ENCODE measurements around the gene CDC25C. TPM values are rescaled to one million over a fixed set of nuclear protein-coding genes. Genes with fewer than 3 reads are reported as not detected.

CDC25C gene
- total RNA-seq, 1 experiment from 2014 or later = 14.7 TPM

DNA sequence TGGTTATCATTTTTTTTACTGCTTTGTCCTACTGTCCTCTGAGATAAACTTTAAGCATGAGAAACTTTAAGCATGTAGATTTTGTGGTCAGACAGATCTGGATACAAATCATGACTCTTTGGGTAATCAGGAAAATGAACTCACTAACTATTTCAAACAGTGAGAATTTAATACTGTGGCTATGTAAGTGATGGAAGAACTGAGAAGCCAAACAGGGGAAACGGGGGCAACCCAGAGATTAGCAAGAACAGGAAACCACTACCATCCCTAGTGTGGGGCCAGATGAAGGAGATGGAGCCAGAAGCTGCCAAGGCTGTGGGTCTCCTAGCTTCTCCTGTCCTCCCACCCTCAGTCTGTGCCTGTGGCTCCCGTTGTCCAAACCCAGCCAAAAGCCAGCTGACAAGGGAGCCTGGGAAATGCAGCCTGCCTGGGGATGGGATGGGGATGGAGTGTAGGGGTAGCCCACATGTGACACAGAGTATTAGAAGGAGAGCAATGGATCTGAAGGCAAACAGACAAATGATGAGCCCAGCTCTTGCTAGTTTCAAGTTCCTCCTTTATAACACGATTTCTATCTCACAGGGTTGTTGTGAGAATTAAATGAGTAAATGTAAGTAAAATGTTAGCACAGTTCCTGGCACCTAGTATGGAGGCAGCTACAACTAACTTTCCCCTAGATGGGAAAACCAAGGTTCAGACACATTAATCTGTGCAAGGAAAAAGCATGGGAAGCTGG, 90.8 kb downstream of the CDC25C start:
- intact Hi-C loops (cut with micrococcal nuclease) = no loop called here

DNA sequence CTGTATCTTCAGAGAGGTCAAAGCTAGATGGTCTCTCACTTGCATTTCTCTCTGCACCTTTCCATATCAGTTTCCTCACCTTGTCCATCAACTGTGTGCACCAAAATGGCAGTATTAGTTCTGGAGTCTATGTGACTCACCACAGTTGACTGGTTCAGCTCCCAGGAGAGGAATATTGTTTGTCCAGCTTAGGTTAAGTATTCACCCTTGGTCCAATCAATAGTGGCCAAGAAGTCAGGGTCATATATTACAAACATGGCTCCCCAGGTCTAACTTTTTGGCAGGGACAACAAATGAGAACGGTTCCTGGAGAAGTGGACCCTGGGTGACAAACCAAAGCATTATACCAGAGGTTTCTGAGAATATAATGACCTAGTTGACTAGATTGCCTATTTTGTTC, 93.6 kb downstream of the CDC25C start:
- H3K9me2 ChIP-seq (replicated peaks; ENCODE audit: low read length) = no peaks in the 10 kb centered on the region
- ChIA-PET CTCF (no interaction called here), POLR2A (ENCODE audit: unreplicated experiment) (no interaction called here)
- H2AFZ ChIP-seq (ENCODE audit: low read length) = no peak overlapping the region
- no peak for ATAC-seq
- no peak overlapping the region for H3K4me3 ChIP-seq (ENCODE audit: low read length)
- H3K4me2 ChIP-seq (ENCODE audit: low read length) = no peak overlapping the region
- H3K79me2 ChIP-seq (ENCODE audit: low read length) = no peaks in the 10 kb centered on the region
- no peaks in the 10 kb centered on the region for H3K36me3 ChIP-seq (ENCODE audit: low read depth, low read length)
- no peaks in the 10 kb centered on the region for H3K4me1 ChIP-seq (ENCODE audit: insufficient read depth, low read length)
- no peaks in the 10 kb centered on the region for H3F3A ChIP-seq (ENCODE audit: low read length, unreplicated experiment)
- peaks cover 21% of the 10 kb centered on the region for H3K27me3 ChIP-seq (ENCODE audit: low read length)
- no peak for DNase-seq
- intact Hi-C loops (cut with micrococcal nuclease) = no loop called here
- no peaks in the 10 kb centered on the region for H4K20me1 ChIP-seq (ENCODE audit: low read length)
- no peak overlapping the region for H3K9ac ChIP-seq (ENCODE audit: low read length)
- TF ChIP-seq, protein P1, sequence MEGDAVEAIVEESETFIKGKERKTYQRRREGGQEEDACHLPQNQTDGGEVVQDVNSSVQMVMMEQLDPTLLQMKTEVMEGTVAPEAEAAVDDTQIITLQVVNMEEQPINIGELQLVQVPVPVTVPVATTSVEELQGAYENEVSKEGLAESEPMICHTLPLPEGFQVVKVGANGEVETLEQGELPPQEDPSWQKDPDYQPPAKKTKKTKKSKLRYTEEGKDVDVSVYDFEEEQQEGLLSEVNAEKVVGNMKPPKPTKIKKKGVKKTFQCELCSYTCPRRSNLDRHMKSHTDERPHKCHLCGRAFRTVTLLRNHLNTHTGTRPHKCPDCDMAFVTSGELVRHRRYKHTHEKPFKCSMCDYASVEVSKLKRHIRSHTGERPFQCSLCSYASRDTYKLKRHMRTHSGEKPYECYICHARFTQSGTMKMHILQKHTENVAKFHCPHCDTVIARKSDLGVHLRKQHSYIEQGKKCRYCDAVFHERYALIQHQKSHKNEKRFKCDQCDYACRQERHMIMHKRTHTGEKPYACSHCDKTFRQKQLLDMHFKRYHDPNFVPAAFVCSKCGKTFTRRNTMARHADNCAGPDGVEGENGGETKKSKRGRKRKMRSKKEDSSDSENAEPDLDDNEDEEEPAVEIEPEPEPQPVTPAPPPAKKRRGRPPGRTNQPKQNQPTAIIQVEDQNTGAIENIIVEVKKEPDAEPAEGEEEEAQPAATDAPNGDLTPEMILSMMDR (conservative IDR thresholded peaks at IDR 0.05; ENCODE audit: low read depth, low read length) = no peak
- TF ChIP-seq EZH2phosphoT487 (IDR thresholded peaks at IDR 0.05; ENCODE audit: borderline replicate concordance, low read length) (no peak), EZH2 (IDR thresholded peaks at IDR 0.05; ENCODE audit: low read length, unreplicated experiment) (no peak)
- H3K9me3 ChIP-seq (ENCODE audit: low read length) = no peaks in the 10 kb centered on the region
- BruUV-seq (replicated peaks) = no TSS peak
- H3K27ac ChIP-seq (ENCODE audit: low read length) = no peak overlapping the region

More for the DNA sequence above, 90.8 kb downstream of the CDC25C start:
- no TSS peak for BruUV-seq (replicated peaks)
- ChIA-PET CTCF (no interaction called here), POLR2A (ENCODE audit: unreplicated experiment) (no interaction called here)
- Histone ChIP-seq H3F3A (ENCODE audit: low read length, unreplicated experiment) (no peaks in the 10 kb centered on the region), H3K9ac (ENCODE audit: low read length) (no peak overlapping the region), H3K79me2 (ENCODE audit: low read length) (no peaks in the 10 kb centered on the region), H3K9me3 (ENCODE audit: low read length) (no peaks in the 10 kb centered on the region), H2AFZ (ENCODE audit: low read length) (no peak overlapping the region), H3K4me2 (ENCODE audit: low read length) (no peak overlapping the region), H3K27me3 (ENCODE audit: low read length) (peaks cover 25% of the 10 kb centered on the region), H3K9me2 (replicated peaks; ENCODE audit: low read length) (no peaks in the 10 kb centered on the region), H3K4me1 (ENCODE audit: insufficient read depth, low read length) (no peaks in the 10 kb centered on the region), H3K27ac (ENCODE audit: low read length) (no peak overlapping the region), H3K36me3 (ENCODE audit: low read depth, low read length) (no peaks in the 10 kb centered on the region), H4K20me1 (ENCODE audit: low read length) (no peaks in the 10 kb centered on the region), H3K4me3 (ENCODE audit: low read length) (no peak overlapping the region)
- ATAC-seq (no peak), DNase-seq (no peak)
- TF ChIP-seq, protein P1 (conservative IDR thresholded peaks at IDR 0.05; ENCODE audit: low read depth, low read length) = no peak
- no peak for TF ChIP-seq EZH2 (IDR thresholded peaks at IDR 0.05; ENCODE audit: low read length, unreplicated experiment)
- no peak for TF ChIP-seq EZH2phosphoT487 (IDR thresholded peaks at IDR 0.05; ENCODE audit: borderline replicate concordance, low read length)

Other genes with a start within 250 kb of the CDC25C start
- gene WNT8A, start 247.8 kb downstream of the CDC25C start, total RNA-seq (2014; rRNA removed) = not detected in 2 replicates
- gene NME5, start 192.4 kb downstream of the CDC25C start, total RNA-seq (2014; rRNA removed) = 0.40 and 0.44 TPM in 2 replicates
- 30.5 and 35.6 TPM in 2 replicates for gene BRD8, start 153.2 kb downstream of the CDC25C start, total RNA-seq (2014; rRNA removed)
- 55.5 and 59.0 TPM in 2 replicates for gene KIF20A, start 152.7 kb downstream of the CDC25C start, total RNA-seq (2014; rRNA removed)
- 26.1 and 26.7 TPM in 2 replicates for gene CDC23, start 118.5 kb downstream of the CDC25C start, total RNA-seq (2014; rRNA removed)
- gene GFRA3, start 57.2 kb downstream of the CDC25C start, total RNA-seq (2014; rRNA removed) = not detected in 2 replicates
- gene FAM53C, start 6.5 kb upstream of the CDC25C start, total RNA-seq (2014; rRNA removed) = 26.6 and 28.7 TPM in 2 replicates
- gene KDM3B, start 20.9 kb upstream of the CDC25C start, total RNA-seq (2014; rRNA removed) = 21.7 and 25.6 TPM in 2 replicates
- gene REEP2, start 107.3 kb upstream of the CDC25C start, total RNA-seq (2014; rRNA removed) = 2.4 and 2.5 TPM in 2 replicates
- gene EGR1, start 133.7 kb upstream of the CDC25C start, total RNA-seq (2014; rRNA removed) = 1.5 and 1.9 TPM in 2 replicates
- 57.3 and 64.1 TPM in 2 replicates for gene ETF1, start 211.4 kb upstream of the CDC25C start, total RNA-seq (2014; rRNA removed)
- 346 and 432 TPM in 2 replicates for gene HSPA9, start 243.6 kb upstream of the CDC25C start, total RNA-seq (2014; rRNA removed)

All from PC-3 (cell line).